Stimulated activated naive CD4-positive, alpha-beta T cell treated with Interleukin-2 at 50 U/mL for 16 hours (primary cell): ENCODE data around the gene MYO7B.
A peak's percentile ranks its signal among the peaks of the same experiment; 100 is the strongest.

Experiments
- DNase-seq: peaks from one replicate; lab custom pipeline; 2025; lab: John Stamatoyannopoulos, UW

Gene MYO7B

GRCh38 chr2:127589358-127589757 is 53.9 kb downstream of the MYO7B start:
- DNase-seq: no peak

GRCh38 chr2:127589841-127590240 is 54.4 kb downstream of the MYO7B start:
- DNase-seq: no peak

- no peak for DNase-seq
Measured at GRCh38 chr2:127590386-127591190, 55.1 kb downstream of the MYO7B start.

GRCh38 chr2:127591221-127591923 is 55.9 kb downstream of the MYO7B start:
- DNase-seq: peak; percentile 24

DNA sequence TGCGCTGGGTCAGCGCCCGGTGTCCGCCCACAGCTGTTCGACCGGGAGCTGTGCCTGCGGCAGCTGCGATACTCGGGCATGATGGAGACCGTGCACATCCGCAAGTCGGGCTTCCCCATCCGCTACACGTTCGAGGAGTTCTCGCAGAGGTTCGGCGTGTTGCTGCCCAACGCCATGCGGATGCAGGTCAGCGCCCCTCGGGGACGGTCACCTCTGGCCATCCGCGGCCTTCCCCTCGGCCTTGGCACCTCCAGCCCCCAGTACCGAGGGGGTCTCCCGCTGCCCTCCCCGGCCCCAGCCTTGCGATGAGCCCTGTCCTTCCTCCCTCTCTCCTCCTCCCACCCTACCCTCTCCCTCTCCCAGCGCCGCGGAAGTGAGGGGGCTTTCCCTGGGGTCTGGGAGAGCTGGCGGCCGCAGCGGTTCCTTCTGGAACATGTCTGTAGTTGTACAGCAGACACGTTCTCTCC is 57.3 kb downstream of the MYO7B start:
- no peak for DNase-seq

DNA sequence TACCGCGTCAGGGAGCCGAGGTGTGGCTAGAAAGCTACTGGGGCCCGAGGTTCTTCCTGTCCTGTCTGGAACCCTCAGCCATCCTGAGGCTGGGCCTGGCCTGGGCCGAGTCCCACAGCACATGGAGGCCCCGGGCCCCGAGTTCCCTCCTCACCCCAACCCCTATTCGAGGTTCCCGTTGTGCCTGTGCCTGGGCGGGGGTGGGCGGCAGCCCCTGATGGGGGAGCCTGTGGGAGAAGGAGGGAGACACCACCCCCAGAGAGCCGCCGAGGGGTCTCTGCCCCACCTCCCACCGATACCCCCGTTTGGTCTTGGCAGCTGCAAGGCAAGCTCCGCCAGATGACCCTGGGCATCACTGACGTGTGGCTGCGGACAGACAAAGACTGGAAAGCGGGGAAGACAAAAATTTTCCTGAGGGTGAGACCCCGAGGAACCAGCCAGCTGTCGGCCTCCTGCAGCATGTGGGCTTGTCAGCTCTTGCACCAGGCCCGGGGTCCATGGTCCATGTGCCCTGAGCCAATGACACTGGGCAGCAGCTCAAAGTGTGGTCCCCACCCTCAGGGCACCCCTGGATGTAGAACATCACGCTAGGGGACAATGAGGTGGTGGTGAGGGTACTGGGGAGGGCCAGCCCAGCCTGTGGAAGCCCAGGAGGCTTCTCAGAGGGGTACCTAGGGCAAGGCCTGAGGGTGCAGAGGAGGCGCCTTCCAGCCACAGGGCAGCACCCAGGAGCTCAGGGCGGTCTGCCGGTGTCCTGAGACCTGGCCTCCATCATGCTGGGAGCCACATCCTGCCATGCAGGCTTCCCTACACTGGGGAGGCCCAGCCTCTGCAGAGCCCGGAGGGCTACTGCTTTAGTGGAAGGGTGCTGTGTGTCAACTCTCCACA is 58.0 kb downstream of the MYO7B start:
- DNase-seq: no peak

DNA sequence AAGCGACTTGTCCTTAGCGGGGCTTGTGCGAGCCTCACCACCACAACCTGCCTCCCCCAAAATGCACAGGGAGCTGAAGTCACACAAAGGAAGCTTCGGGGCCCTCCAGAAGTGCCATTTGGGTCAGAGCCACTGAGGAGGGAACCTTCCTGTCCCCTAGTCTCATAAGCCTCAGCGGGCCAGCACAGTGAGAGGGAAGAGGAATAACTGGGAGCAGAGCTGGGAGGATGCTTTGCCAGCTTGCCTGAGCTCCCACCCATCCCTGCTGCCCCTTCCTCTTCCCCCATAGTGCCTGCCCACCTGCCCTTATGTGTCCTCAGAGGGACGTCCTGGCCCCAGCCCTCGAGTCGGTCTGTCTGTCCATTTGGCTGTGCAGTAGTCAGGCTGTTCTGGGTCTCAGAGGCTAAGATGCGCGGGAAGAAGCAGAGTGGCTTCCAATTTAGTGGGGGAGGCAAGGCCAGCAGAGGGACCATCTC is 58.7 kb downstream of the MYO7B start:
- DNase-seq: no peak

DNA sequence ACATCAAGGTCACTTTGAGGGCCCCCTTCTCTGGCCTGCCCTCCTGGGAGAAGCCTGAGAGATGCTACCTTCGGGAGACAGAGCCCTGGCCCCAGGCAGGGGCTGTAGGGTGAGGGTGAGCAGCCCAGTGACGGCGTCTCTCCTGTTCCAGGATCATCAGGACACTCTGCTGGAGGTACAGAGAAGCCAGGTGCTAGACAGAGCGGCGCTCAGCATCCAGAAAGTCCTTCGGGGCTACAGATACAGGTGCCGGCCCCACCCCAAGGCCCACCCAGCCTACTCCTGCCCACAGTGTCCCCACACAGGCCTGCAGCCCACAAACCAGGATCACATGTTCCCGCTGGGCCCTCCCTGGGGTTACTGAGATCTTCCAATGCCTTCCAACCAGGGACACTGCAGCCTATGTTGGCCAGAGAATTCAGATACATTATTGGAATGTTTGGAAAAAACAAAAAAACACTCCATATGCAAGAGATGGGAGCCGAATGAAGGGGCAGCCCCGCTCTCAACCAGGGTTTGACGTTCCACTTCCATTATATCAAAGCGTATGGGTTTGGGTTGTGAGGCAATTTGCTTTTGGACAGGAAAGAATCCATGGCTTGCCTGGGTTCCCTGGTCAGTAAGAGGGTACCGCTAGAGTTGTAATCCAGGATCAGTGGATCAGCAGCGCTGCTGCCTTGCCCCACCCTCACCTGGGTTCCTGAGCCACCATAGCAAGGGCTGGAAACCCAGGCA is 61.0 kb downstream of the MYO7B start:
- DNase-seq: no peak

GRCh38 chr2:127597046-127597983 is 61.8 kb downstream of the MYO7B start:
- DNase-seq: no peak

GRCh38 chr2:127597984-127598380 is 62.5 kb downstream of the MYO7B start:
- no peak for DNase-seq

- no peak for DNase-seq
Measured at GRCh38 chr2:127598711-127599110, 63.2 kb downstream of the MYO7B start.

DNA sequence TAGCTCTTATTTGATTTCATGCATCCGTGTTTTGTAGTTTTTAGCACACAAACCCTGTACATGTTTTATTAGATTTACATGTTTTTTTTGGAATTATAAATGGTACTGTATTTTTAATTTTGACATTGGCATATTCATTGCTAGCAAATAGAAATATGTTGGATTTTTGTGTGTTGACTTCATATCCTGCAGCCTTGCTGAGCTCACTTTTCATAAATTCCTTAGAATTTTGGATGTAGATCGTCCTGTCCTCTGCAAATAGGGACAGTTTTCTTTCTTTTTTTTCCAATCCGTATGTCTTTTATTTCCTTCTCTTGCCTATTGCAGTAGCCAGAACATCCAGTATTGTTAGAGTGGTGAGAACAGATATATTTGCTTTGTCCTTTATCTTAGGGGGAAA is 63.7 kb downstream of the MYO7B start:
- DNase-seq: no peak

GRCh38 chr2:127604986-127605385 is 69.5 kb downstream of the MYO7B start:
- DNase-seq: no peak

DNA sequence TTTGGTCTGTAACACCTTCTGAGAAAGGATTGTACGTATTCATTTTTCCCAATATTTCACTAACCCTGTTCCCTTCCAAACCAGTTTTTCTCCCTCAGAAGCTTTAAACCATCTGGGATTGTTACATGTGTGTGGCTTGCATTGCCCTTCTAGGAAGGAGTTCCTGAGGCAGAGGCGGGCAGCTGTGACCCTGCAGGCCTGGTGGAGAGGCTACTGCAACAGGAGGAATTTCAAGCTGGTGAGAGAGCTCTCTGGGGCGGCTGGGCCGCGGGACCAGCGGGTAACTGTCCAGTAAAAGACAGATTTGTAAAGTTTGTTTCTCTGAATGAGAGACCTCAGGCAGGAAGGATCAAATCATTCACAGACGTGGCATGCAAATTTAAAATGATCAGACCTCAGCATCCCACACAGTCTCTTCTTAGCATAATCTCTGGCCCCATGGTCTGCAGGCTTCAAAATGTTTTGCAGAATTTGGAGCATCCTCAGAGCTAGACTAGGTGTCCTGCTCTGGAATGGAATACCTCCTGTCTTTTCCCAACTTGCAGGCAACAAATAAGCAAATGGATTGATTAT is 70.3 kb downstream of the MYO7B start:
- no peak for DNase-seq

GRCh38 chr2:127606625-127607398 is 71.3 kb downstream of the MYO7B start:
- no peak for DNase-seq

DNA sequence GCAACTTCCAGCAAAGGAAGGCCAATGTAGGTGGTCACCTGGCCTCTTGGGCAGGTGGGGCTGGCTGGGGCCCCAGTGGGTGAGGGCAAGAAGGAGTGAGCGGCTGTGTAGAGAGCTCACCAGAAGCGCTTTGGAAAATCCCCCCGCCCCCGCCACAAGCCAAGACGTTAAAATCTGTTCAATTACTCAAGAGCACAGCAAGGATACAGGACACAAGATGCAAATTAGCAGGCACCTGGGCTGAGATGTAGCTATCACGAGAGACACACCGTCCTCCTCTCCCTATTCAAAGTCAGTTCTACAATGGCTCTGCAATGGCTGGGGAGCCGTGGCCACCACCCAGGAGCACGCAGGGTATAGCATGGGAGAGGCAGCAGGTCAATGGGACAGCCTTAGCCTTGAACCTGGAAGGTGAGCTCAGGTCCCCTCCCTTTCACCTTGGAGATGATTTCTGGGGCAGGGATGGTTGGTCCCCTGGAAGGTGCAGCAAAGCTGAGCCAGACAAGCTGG is 72.0 kb downstream of the MYO7B start:
- no peak for DNase-seq

GRCh38 chr2:127608061-127609030 is 72.9 kb downstream of the MYO7B start:
- no peak for DNase-seq
